Cardiac muscle cell (in vitro differentiated cells and primary cell): Measurements from ENCODE around the gene HNRNPU. TPM values are rescaled to one million over a fixed set of nuclear protein-coding genes. Genes with fewer than 3 reads are reported as not detected.

Experiments used
- DNase-seq, 2 donors: peaks; one replicate each; pipeline versions ENCODE4 v3.0.0 to v3.0.0-alpha.2; 2010 to 2017; ENCODE audit warnings: low read depth in 1 of 2, low spot score in 1 of 2
- H3K27ac ChIP-seq: fragments of 200-600 bp; sonication (generic); 2 replicates; pipeline ENCODE4 v1.5.1; 2016
- H3K27me3 ChIP-seq: fragments of 200-600 bp; sonication (generic); 2 replicates; pipeline ENCODE4 v1.6.0; 2016; ENCODE audit warnings: control low read depth
- H3K36me3 ChIP-seq: fragments of 200-600 bp; sonication (generic); 2 replicates; pipeline ENCODE4 v1.5.1; 2016; ENCODE audit warnings: control low read depth
- H3K4me1 ChIP-seq: fragments of 200-600 bp; sonication (generic); 2 replicates; pipeline ENCODE4 v1.8.1; 2017; ENCODE audit warnings: low read depth, mild to moderate bottlenecking, mixed run types
- H3K4me3 ChIP-seq: fragments of 200-600 bp; sonication (generic); 2 replicates; pipeline ENCODE4 v1.5.1; 2016; ENCODE audit warnings: mild to moderate bottlenecking
- H3K9me3 ChIP-seq: fragments of 200-600 bp; sonication (generic); 2 replicates; pipeline ENCODE4 v1.5.1; 2017; ENCODE audit warnings: low read depth, mild to moderate bottlenecking, control low read depth
- CTCF ChIP-seq: IDR thresholded peaks from 2 replicates; pipeline ENCODE4 v1.5.1; 2012; ENCODE audit warnings: low read depth, mild to moderate bottlenecking, low read length
- polyA plus RNA-seq: library from polyadenylated mRNA; unstranded; fragments of >200 nt; fragmentation: Nextera tagmentation; extraction: Ambion mirVana; gene quantifications from 2 replicates; pipeline ENCODE4 v1.2.1, GENCODE V29; 2016
- total RNA-seq: library from RNA; depleted of rRNA; stranded (reverse); fragments of >200 nt; gene quantifications from 2 replicates; pipeline ENCODE4 v1.2.3, GENCODE V29; 2016

HNRNPU gene
- total and polyA plus RNA-seq, 2 experiments from 2014 or later, result 345 to 447 TPM

GRCh38 chr1:244843148-244843978 lies 21.0 kb downstream of the HNRNPU start:
- Histone ChIP-seq H3K36me3 (peaks cover 67% of the 10 kb centered on the region), H3K27me3 (no peaks in the 10 kb centered on the region), H3K9me3 (no peaks in the 10 kb centered on the region), H3K4me3 (no peak overlapping the region), H3K27ac (peak overlapping the region; percentile 61), H3K4me1 (no peaks in the 10 kb centered on the region)
- no peak for TF ChIP-seq CTCF
- DNase-seq, result no peak

DNA sequence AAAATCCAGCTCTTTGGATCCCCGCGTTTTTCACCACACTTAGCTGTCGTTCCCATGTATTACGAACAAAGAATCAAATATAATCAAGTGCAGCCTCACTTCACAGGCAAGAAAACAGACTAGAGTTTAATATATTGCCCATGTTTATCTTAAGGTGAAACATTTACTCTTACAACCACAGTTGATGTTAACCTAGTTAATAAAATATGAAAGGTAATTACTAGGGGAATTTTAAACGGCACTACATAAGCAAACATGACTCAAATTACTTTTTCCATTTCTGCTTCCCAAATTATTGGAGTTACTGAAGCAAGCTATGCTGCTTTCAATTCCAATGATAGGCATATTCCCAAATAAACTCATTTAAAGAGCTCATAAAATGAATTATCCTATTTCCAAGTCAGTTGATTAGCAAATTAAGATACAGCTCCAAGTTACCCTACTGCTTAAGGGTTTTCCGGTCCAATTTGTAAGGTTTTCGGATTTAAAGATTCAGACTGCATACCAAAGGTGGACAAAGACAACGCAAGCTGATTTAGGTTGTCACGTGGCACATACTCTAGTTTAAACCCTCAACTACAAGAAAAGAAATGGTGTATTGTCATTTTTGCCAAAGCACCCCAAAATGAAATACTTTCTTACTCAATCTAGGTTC lies 22.9 kb downstream of the HNRNPU start:
- DNase-seq, result no peak
- Histone ChIP-seq H3K36me3 (peaks cover 49% of the 10 kb centered on the region), H3K9me3 (no peaks in the 10 kb centered on the region), H3K27ac (peak overlapping the region; percentile 67), H3K4me1 (peaks cover 10% of the 10 kb centered on the region), H3K4me3 (no peak overlapping the region), H3K27me3 (no peaks in the 10 kb centered on the region)
- no peak for TF ChIP-seq CTCF

DNA sequence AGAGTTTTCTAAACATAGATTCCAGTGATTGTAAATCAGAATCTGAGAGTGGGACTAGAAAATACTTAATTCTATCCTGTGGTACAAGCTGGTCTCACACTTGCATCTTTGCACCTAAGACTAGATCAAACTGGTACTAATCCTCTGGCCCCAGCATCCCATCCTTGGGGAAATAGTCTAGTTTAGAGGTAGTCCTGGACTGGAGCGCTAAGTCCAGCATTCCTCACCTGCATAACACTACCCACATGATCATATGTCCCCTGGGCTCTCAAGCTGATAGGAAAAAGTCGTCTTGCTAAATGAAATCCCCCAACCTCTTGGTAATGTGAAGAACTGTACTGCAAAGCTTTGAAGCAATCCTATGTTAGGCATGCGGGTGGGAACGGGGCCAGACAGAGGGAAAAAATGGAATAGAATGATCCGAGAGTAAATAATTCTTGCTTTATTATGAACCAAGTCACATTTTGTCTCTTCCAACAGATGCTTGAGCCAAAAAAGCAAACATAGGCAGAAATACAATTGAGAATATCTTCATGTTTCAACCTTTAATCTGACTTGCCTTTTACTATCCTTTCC lies 24.0 kb downstream of the HNRNPU start:
- Histone ChIP-seq H3K9me3 (no peaks in the 10 kb centered on the region), H3K36me3 (peaks cover 38% of the 10 kb centered on the region), H3K27ac (peak overlapping the region; percentile 67), H3K4me1 (peaks cover 10% of the 10 kb centered on the region), H3K27me3 (no peaks in the 10 kb centered on the region), H3K4me3 (no peak overlapping the region)
- no peak for DNase-seq
- no peak for TF ChIP-seq CTCF

DNA sequence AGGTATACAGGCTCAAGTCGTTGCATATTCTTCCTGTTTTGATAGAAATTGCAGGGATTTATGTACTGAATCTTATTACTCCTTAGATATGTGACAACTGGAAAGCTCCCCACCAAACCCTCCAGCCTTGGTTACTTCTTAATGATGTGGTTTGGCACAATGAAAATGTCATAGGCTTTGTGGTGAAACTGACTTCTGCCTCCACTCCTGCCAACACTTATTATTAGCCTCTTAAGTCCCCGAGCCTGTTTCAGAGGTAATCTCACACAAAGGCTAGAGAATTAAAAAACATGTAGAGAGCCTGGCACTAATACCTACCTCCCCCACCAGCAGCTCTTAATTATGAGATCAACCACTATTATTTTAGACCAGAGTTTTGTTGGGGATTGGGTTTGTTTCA lies 24.7 kb downstream of the HNRNPU start:
- no peak for TF ChIP-seq CTCF
- H3K9me3 ChIP-seq, result no peaks in the 10 kb centered on the region
- peaks cover 10% of the 10 kb centered on the region for H3K4me1 ChIP-seq
- H3K4me3 ChIP-seq, result no peak overlapping the region
- DNase-seq, result no peak
- peaks cover 32% of the 10 kb centered on the region for H3K36me3 ChIP-seq
- peak overlapping the region; percentile 41 for H3K27ac ChIP-seq
- no peaks in the 10 kb centered on the region for H3K27me3 ChIP-seq

DNA sequence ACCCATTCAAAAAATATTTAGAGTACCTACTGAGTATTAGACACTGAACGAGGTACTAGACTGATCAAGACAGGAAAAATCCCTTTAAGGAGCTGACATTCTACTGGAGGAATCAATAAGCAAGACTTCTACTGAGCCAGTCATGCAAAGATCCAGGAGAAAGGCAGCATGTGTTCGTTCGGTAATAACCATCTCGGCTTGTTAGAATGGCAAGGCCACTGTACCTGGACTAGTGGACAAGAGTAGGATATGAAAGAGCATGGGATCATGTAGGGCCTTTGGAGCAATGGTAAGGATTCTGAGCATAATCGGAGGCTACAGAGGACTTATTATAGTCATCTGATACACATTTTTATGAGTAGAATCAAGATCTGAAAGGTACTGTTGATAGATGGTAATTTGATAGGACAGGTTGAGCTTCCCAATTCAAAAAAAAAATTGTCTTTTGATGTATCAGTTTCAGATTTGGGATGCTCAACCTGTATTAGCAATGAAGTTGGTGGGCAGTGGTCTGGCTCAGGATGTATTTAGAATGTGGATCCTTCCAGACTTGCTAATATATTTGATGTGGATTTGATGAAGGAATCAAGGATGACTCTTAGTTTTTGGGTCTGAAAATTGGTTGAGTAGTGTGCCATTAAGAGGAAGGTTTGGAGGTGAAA lies 26.6 kb downstream of the HNRNPU start:
- Histone ChIP-seq H3K36me3 (peaks cover 12% of the 10 kb centered on the region), H3K27me3 (no peaks in the 10 kb centered on the region), H3K27ac (peak overlapping the region; percentile 100), H3K4me3 (peak overlapping the region; percentile 57), H3K4me1 (peaks cover 18% of the 10 kb centered on the region), H3K9me3 (no peaks in the 10 kb centered on the region)
- TF ChIP-seq CTCF, result no peak
- no peak for DNase-seq
